ENCODE data around the gene TMEM123. TPM values are rescaled to one million over a fixed set of nuclear protein-coding genes. Genes with fewer than 3 reads are reported as not detected.

The TMEM123 gene
- total and polyA plus RNA-seq, 2 of the 13 experiments (the other 11 are each of a cell fraction or from before 2014, with no cell fraction given) = 365 to 2,761 TPM

DNA sequence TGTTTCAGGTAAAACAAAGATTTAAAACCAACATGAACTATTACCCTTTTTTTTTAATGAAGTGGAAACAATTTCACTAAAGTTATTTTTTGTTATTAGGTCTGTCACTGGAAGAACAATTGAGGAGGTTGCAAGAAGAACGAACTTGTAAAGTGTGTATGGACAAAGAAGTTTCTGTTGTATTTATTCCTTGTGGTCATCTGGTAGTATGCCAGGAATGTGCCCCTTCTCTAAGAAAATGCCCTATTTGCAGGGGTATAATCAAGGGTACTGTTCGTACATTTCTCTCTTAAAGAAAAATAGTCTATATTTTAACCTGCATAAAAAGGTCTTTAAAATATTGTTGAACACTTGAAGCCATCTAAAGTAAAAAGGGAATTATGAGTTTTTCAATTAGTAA lies 74.7 kb downstream of the TMEM123 start:
- peaks cover 5% of the 10 kb centered on the region for H3K4me1 ChIP-seq (ENCODE audit: insufficient read depth, low read length)
- TF ChIP-seq NFRKB (IDR thresholded peaks at IDR 0.05) (no peak), KLF16 (CRISPR knock-in tag; IDR thresholded peaks at IDR 0.05) (no peak), FOXM1 (CRISPR knock-in tag; IDR thresholded peaks at IDR 0.05) (no peak), ZNF713 (CRISPR knock-in tag; IDR thresholded peaks at IDR 0.05) (no peak), JARID2 (CRISPR knock-in tag; IDR thresholded peaks at IDR 0.05; ENCODE audit: insufficient replicate concordance) (no peak), POLR2AphosphoS2 (IDR thresholded peaks at IDR 0.05; ENCODE audit: low read depth, low read length) (no peak), ATM (IDR thresholded peaks at IDR 0.05; ENCODE audit: borderline replicate concordance) (no peak), ZMYM4 (CRISPR knock-in tag; IDR thresholded peaks at IDR 0.05) (no peak), NPAS2 (CRISPR knock-in tag; IDR thresholded peaks at IDR 0.05; ENCODE audit: borderline replicate concordance) (no peak), YY1 (IDR thresholded peaks at IDR 0.05; ENCODE audit: insufficient read depth, insufficient replicate concordance, low read depth, low read length) (no peak), SAP130 (CRISPR knock-in tag; IDR thresholded peaks at IDR 0.05; ENCODE audit: low read depth) (no peak)
- no TSS peak for BruUV-seq (replicated peaks)
- no peak overlapping the region for H3K27ac ChIP-seq (ENCODE audit: extremely low read length, insufficient read depth, low read length)
- H3K9me3 ChIP-seq (ENCODE audit: low read length) = no peaks in the 10 kb centered on the region
- ATAC-seq (no peak), DNase-seq (ENCODE audit: low spot score) (no peak), FAIRE-seq (no peak)
- peaks cover 3 to 41% of the 10 kb centered on the region in 2 experiments for H3K36me3 ChIP-seq (replicated peaks in 1 of 2; ENCODE audit: control insufficient read depth in 1 of 2, insufficient read depth in 2 of 2, low read length in 2 of 2)
- peaks cover 6% of the 10 kb centered on the region; the same call in 1 of the 2 replicates for H4K20me1 ChIP-seq (ENCODE audit: insufficient read depth, low read length)
- H3K4me3 ChIP-seq (replicated peaks in 1 of 3; ENCODE audit: insufficient read depth in 1 of 3, low read depth in 2 of 3, low read length in 3 of 3) = no peak overlapping the region
- in situ Hi-C loops (cut with HindIII; ENCODE audit: extremely low pct_ligation_motif_present, low pct_unique_long_range_greater_than_20kb) = no loop called here
- no peak overlapping the region for H3K4me2 ChIP-seq (ENCODE audit: low read depth, low read length)
- no peak overlapping the region for H3K9ac ChIP-seq (ENCODE audit: insufficient read depth, low read depth, low read length)
- ChIA-PET CTCF (ENCODE audit: low intra/inter-chr PET ratio, low total read pairs) (no interaction called here), POLR2A (no interaction called here)
- no peaks in the 10 kb centered on the region for H3K27me3 ChIP-seq (ENCODE audit: control insufficient read depth in 1 of 2, insufficient read depth in 2 of 2, low read length in 2 of 2)
- no peak overlapping the region for H2AFZ ChIP-seq (ENCODE audit: low read length)
- whole genome bisulfite sequencing (ENCODE audit: low lambda C conversion rate) = 95% methylated on average over 2 of the region's 2 CpGs
- H3K79me2 ChIP-seq (ENCODE audit: insufficient read depth, low read length) = peaks cover 12% of the 10 kb centered on the region
- intact Hi-C loops (cut with micrococcal nuclease; ENCODE audit: unreplicated experiment) = no loop called here

Measured in HepG2 (cell line).